GM18511 (cell line): Measurements from ENCODE around the gene COPE.
A peak's percentile ranks its signal among the peaks of the same experiment; 100 is the strongest.
"Not testable (repeated sequence)": the region's sequence is repeated elsewhere in the genome, so short reads cannot be mapped to it uniquely, and the experiment has no call there.

Experiments
- ATAC-seq: cut with Tn5 transposase; IDR thresholded peaks from one replicate; pipeline ENCODE4 v1.9.1; 2021; ENCODE audit warnings: mild to moderate bottlenecking, moderate library complexity; ENCODE audit not compliant: unreplicated experiment

COPE gene

DNA sequence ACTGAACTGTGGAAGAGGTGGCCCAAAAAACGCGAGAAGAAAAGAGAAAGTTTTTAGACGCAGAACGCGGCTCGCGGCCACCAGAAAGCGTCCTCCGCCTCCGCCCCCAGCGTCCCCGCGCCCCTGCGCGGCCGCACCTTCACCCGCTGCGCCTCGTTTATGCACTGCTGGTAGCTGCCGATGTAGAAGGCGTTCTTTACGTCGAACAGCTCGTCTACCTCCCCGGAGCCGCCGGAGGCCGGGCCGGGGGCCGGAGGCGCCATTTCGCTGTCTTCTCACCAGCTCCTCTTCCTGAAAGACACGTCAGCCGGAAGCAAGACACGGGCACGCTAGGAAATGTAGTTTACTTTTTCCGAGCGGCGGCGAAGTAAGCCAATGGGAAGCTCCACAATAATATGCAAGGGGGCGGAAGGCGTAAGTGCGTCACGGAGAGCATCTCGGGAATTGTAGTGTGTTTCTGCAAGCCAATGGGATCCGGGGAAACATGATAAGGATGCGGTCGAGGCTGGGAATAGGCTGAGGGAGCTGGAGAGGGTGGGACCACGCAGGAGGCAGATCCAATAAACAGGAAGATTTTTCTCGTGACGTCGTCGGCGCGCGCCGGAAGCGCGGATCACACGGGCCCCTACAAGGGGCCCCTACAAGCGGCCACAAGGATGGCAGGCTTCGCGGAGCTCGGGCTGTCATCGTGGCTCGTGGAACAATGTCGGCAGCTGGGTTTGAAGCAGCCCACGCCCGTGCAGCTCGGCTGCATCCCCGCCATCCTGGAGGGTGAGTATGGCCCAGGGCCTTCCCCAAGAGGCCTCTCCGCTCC lies at the start of gene COPE, which contains the start of gene DDX49:
COPE (minus strand) TSS at position 302 of the 814 bp plus-strand sequence; CDS start at position 263, 39 bp downstream.
DDX49 (plus strand) TSS at position 630 of the 814 bp plus-strand sequence; CDS start at position 657, 27 bp downstream.
- peak; percentile 93 for ATAC-seq

DNA sequence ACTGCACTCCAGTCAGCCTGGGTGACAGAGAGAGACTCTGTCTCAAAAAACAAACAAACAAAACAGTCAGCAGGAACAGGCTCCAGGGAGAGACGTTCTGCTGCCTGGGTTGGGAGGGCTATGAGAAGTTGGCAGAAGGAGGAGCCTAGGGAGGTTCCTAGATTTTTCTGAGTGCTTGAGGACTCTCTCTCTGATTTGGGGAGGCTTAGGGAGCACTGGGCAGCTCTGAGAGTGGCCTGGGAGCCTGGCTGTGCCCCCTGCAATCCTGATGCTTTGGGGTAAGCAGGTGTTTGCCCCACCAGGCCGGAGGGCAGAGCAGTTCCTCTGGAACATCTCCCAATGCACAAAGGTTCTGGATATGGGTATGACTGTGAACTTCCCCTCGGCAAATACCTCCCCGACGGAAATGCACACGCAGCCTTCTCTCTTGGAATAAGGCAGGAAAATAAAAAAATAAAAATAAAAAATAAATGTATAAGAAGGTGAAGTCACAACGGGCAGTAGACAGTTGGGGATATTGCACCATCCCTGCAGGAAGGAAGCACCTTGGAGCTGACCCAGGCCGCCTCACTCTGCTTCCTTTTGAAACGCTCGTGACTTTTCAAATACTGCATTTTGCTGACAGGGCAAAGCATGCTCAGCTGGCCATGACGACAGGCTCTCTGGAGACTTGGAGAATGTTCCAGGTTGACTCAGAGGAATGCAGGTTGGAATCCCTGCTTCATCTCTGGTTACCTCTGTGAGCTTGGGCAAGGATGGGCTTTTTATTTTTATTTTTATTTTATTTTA lies 48.4 kb upstream of the COPE start:
- ATAC-seq = no peak

DNA sequence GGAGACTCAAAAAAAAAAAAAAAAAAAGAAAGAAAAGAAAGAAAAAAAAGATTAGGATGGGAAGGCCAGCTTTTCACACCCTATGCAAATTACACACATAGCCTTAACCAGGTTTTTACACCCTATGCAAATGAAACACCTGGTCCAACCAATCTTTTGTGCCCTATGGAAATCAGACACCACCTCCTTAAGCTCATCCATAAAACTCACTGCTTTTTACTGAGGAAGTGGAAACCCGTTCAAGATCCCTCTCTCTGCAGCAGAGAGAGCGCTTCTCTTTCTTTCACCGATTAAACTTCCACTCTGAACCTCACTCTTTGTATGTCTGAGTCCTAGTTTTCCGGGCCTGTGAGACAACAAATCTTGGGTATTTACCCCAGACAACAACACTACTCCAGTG lies 47.1 kb upstream of the COPE start:
- ATAC-seq = no peak

DNA sequence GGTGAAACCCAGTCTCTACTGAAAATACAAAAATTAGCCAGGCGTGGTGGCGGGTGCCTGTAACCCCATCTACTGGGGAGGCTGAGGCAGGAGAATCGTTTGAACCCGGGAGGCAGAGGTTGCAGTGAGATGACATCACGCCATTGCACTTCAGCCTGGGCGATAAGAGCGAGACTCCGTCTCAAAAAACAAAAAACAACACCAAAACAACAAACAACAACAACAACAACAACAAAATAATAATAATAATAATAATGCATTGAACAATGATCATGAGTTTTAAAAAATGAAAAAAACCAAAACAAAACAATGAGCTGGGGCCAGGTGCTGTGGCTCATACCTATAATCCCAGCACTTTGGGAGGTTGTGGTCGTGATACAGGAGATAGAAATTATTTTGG lies 44.9 kb upstream of the COPE start:
- ATAC-seq = no peak

DNA sequence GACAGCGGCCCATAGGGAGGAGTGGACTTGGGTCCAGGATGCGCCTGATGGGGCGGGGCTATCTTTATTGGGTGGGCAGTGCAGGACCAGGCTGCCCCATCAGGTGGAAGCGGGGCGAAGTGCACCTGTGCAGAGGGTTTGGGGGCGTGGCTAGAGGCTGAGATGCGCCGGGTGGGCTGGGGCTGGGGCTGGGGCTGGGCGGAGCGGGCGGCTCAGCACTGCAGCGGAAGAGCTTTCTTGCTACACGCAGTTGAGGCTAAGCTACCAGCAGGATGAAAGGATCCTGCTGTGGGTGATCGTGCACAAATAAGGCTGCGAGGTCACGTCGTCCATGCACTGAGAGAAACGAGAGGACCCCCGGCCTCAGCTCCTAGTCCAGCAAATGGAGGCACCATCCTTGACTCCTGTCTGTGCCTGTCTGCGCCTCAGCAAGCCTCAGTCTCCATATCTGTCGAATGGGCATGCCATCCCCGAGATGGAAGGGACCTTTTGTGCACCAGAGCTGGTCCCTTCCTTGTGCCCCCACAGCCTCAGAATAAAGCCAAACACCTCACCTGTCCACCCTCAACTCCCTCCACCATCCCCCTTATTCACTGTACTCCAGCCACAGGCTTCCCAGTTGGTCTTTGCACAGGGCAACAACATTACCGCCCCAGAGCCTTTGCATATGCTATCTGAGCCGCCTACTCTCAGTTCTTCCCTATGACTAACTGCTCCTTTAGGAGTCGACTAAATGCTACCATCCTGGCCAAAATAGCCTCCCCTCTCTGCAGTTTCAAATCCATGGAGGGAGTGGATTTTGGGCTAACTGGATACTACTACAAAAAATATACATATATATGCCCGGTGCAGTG lies 42.8 kb upstream of the COPE start:
- ATAC-seq = no peak

DNA sequence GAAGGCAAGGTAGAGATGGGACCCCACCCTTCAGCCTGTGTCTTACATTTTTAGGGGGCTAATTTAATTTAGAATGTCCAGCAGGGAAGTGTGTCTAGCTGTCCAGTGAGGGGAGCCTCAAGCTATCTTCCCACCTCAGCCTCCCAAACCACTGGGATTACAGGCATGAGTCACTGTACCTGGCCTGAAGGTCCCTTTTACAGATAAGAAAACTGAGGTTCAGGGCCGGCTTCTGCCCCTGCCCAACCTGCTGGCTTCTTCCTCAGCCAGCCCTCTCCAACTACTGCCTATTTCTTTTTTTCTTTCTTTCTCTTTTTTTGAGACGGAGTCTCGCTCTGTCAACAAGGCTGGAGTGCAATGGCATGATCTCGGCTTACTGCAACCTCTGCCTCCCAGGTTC lies 41.2 kb upstream of the COPE start:
- no peak for ATAC-seq

- no peak for ATAC-seq
Measured at GRCh38 chr19:18955042-18955441, 35.9 kb upstream of the COPE start.

DNA sequence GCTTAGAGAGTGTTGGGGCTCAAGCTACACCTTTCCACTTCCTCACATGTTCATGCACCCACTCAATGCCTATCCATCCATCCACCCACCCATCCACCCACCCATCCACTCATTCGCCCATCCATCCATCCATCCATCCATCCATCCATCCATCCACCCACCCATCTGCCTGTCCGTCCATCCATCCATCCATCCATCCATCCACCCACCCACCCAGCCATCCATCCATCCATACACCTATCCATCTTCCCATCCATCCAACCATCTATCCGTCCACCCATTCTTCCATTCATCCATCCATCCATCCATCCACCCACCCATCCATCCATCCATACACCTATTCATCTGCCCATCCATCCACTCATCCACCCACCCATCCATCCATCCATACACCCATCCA lies 34.9 kb upstream of the COPE start:
- ATAC-seq = no peak

- ATAC-seq = not testable (repeated sequence)
Measured at GRCh38 chr19:18952364-18953003, 33.3 kb upstream of the COPE start.

- ATAC-seq = no peak
Measured at GRCh38 chr19:18951721-18952281, 32.6 kb upstream of the COPE start.

DNA sequence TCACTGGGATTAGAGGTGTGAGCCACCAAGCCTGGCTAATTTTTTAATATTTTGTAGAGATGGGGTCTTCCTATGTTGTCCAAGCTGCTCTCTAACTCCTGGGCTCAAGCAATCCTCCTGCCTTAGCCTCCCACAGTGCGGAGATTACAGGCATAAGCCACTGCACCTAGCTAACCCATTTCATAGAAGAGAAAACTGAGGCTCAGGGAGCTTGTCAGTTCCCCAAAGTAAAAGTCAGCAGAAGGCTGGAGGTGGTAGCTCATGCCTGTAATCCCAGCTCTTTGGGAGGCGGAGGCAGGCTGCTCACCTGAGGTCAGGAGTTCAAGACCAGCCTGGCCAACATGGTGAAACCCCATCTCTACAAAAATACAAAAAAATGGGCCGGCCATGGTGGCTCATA lies 30.7 kb upstream of the COPE start:
- ATAC-seq = no peak

DNA sequence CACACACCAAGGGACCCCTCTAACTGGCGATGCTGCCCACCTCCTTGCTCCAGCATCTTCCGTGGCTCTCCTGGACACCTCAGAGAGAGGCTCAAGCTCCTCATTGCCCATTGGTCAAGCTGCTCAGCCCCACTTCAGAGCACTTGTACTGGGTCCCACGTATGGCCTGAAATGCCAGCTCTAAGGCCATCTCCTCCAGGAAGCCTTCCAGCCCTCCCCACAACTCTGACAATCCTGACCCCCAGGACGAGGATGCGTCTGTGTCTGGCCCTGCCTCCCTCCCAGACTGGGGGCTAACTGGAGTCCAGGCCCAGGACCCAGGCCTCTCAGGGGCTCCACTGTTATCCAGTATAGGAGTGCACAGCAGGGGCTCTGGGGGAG lies 29.8 kb upstream of the COPE start:
- ATAC-seq = no peak

DNA sequence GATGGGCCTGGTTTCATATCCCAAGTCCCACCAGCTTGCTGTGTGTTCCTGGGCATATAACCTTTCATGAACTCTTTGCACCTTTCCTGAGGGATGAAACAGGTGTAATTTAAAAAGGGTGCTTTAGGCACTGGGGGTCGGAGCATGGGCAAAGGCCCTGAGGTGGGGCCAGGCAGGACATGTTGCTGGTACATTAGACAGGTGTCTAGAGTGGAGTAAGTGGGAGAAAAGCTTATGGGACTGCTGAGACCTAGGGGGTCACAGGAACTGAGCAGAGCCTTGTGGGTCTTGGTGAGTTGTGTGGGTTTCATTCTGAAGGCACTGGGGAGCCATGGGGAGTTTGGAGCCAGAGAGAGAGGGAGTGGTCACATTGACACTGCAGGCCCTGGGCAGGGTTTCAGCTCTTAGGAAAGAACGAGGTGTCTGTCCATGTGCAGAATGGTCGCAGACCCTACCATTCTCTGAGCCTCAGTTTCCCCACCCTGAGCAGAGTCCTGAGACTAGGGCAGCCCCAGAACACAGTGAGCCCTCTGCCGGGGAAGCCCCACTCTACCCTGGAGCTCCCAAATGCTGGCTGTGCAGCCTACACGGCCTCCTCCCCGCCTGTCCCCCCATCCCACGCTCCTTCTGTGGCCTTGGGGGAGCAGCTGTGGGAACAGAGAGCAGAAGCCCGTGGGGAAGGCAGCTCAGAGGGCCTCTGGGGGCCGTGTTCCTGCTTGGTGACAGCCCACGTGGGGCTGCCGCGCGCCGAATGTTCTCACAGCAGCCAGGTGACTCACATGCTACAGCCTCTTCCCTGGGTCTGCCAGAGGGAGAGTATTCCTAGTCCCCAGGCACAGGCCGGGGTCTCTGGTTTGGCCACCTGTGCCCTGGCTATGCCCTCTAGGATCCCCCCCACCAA lies 29.1 kb upstream of the COPE start:
- no peak for ATAC-seq

DNA sequence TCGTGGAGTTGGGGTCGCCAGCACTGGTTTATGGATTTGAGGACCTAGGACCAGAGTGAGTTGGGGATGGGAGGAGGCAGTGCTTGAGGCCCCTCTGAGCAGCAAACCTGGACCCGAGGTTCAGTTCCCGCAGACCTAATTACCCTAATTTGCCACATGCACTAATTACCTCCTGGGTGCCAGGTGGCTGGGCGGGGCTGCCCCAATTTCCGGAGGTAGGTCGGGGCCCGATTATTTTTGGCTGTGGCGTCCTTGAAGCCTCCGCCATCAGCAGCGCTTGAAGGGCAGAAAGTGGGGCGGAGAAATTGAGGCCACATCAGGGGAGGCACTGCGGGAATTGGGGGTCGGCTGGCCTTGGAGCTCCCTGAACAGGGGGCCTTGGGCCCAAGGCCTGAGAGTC lies 27.7 kb upstream of the COPE start:
- no peak for ATAC-seq

GRCh38 chr19:18946335-18946734 lies 27.1 kb upstream of the COPE start:
- no peak for ATAC-seq

GRCh38 chr19:18945297-18945696 lies 26.1 kb upstream of the COPE start:
- no peak for ATAC-seq

GRCh38 chr19:18943465-18943864 lies 24.3 kb upstream of the COPE start:
- ATAC-seq = no peak

GRCh38 chr19:18942692-18943091 lies 23.5 kb upstream of the COPE start:
- no peak for ATAC-seq

GRCh38 chr19:18941628-18942354 lies 22.6 kb upstream of the COPE start:
- ATAC-seq = no peak
